ENCODE results near the gene TMEM253. TPM values are rescaled to one million over a fixed set of nuclear protein-coding genes. Genes with fewer than 3 reads are reported as not detected.

Gene TMEM253
- polyA plus RNA-seq, 3 donors, result 0.05 TPM; not detected in 2

- Histone ChIP-seq H3K4me3 (replicated peaks in 1 of 3; ENCODE audit: low read depth in 2 of 3, low read length in 3 of 3) (peak overlapping the region in 1 of 3 experiments; percentile 84), H3K27ac (ENCODE audit: low read depth in 1 of 2, low read length in 2 of 2) (no peak overlapping the region), H3K9ac (ENCODE audit: insufficient read depth, low read length, poor library complexity, severe bottlenecking) (no peak overlapping the region), H3K79me2 (ENCODE audit: insufficient read depth, low read length) (no peaks in the 10 kb centered on the region), H4K20me1 (ENCODE audit: insufficient read depth, low read length) (no peaks in the 10 kb centered on the region), H3K27me3 (ENCODE audit: control insufficient read depth in 2 of 2, insufficient read depth in 2 of 2, low read length in 2 of 2) (peaks cover 0 to 3% of the 10 kb centered on the region in 2 donors), H3K4me2 (replicated peaks; ENCODE audit: extremely low read depth, low read length, poor library complexity, severe bottlenecking) (peak overlapping the region; percentile 83), H3K36me3 (replicated peaks in 1 of 2; ENCODE audit: control insufficient read depth in 1 of 2, insufficient read depth in 2 of 2, low read length in 2 of 2) (no peaks in the 10 kb centered on the region), H3K9me3 (replicated peaks in 1 of 2; ENCODE audit: control insufficient read depth in 1 of 2, insufficient read depth in 1 of 2, low read length in 2 of 2) (no peaks in the 10 kb centered on the region), H3K4me1 (ENCODE audit: control insufficient read depth in 1 of 2, insufficient read depth in 2 of 2, low read length in 2 of 2) (peaks cover 47 to 52% of the 10 kb centered on the region in 2 donors), H2AFZ (ENCODE audit: insufficient read depth, low read depth, low read length, poor library complexity, severe bottlenecking) (no peak overlapping the region)
- no peak for TF ChIP-seq CTCF (IDR thresholded peaks at IDR 0.05)
- H3K27ac Mint-ChIP-seq, result peak overlapping the region in 5 of 7 donors; percentile 46 to 99 (median 97)
- DNase-seq, result no peak
- intact Hi-C loops (cut with micrococcal nuclease), result loop anchor here (5.0 to 10.0 kb wide), 4 partner anchors 35 to 638 kb away; partner anchors contain the start of genes ANG (in 1 of the 2), HNRNPC (in 1 of the 2), PIP4P1 (in 1 of the 2) and PNP (in 1 of the 2)
- no peaks in the 10 kb centered on the region for H3K9me3 Mint-ChIP-seq
- peaks cover 0 to 13% (median 11%) of the 10 kb centered on the region in 3 donors for H3K27me3 Mint-ChIP-seq (ENCODE audit: low read depth in 3 of 3)
- H3K36me3 Mint-ChIP-seq, result no peaks in the 10 kb centered on the region
- whole genome bisulfite sequencing (ENCODE audit: insufficient coverage), result 37% methylated on average over 5 of the region's 9 CpGs
- peaks cover 49% of the 10 kb centered on the region for H3K4me1 Mint-ChIP-seq
- H3K4me3 Mint-ChIP-seq, result peak overlapping the region in 1 of 2 donors; percentile 74
These were observed 1.9 kb downstream of the TMEM253 start for GRCh38 chr14:21102521-21103410.

GRCh38 chr14:21103411-21103709, 2.5 kb downstream of the TMEM253 start:
- DNase-seq, result peak in 1 of 3 donors; percentile 97
- peak overlapping the region; percentile 86 for H2AFZ ChIP-seq (ENCODE audit: insufficient read depth, low read depth, low read length, poor library complexity, severe bottlenecking)
- H3K27me3 ChIP-seq (ENCODE audit: control insufficient read depth in 2 of 2, insufficient read depth in 2 of 2, low read length in 2 of 2), result peaks cover 0 to 3% of the 10 kb centered on the region in 2 donors
- Mint-ChIP-seq H3K27me3 (ENCODE audit: low read depth in 3 of 3) (peaks cover 0 to 13% (median 11%) of the 10 kb centered on the region in 3 donors), H3K27ac (peak overlapping the region; percentile 97 to 99 (median 98)), H3K9me3 (no peaks in the 10 kb centered on the region), H3K36me3 (no peaks in the 10 kb centered on the region), H3K4me3 (peak overlapping the region; percentile 71 to 74), H3K4me1 (peaks cover 49% of the 10 kb centered on the region)
- intact Hi-C loops (cut with micrococcal nuclease), result loop anchor here (5.0 to 10.0 kb wide), 4 partner anchors 36 to 639 kb away; partner anchors contain the start of genes ANG (in 1 of the 2), HNRNPC (in 1 of the 2), PIP4P1 (in 1 of the 2) and PNP (in 1 of the 2)
- peaks cover 47 to 52% of the 10 kb centered on the region in 2 donors for H3K4me1 ChIP-seq (ENCODE audit: control insufficient read depth in 1 of 2, insufficient read depth in 2 of 2, low read length in 2 of 2)
- peak overlapping the region; percentile 95 to 98 for H3K27ac ChIP-seq (ENCODE audit: low read depth in 1 of 2, low read length in 2 of 2)
- no peaks in the 10 kb centered on the region for H3K9me3 ChIP-seq (replicated peaks in 1 of 2; ENCODE audit: control insufficient read depth in 1 of 2, insufficient read depth in 1 of 2, low read length in 2 of 2)
- H4K20me1 ChIP-seq (ENCODE audit: insufficient read depth, low read length), result no peaks in the 10 kb centered on the region
- no peaks in the 10 kb centered on the region for H3K36me3 ChIP-seq (replicated peaks in 1 of 2; ENCODE audit: control insufficient read depth in 1 of 2, insufficient read depth in 2 of 2, low read length in 2 of 2)
- WGBS (ENCODE audit: insufficient coverage), result 0% methylated on average over 7 of the region's 9 CpGs
- no peaks in the 10 kb centered on the region for H3K79me2 ChIP-seq (ENCODE audit: insufficient read depth, low read length)
- TF ChIP-seq CTCF (IDR thresholded peaks at IDR 0.05), result no peak
- peak overlapping the region in 1 of 3 experiments; percentile 84 for H3K4me3 ChIP-seq (replicated peaks in 1 of 3; ENCODE audit: low read depth in 2 of 3, low read length in 3 of 3)
- H3K4me2 ChIP-seq (replicated peaks; ENCODE audit: extremely low read depth, low read length, poor library complexity, severe bottlenecking), result peak overlapping the region; percentile 83
- H3K9ac ChIP-seq (ENCODE audit: insufficient read depth, low read length, poor library complexity, severe bottlenecking), result peak overlapping the region; percentile 91

Data from CD14-positive monocyte (primary cell).